Fibroblast of upper back skin (primary cell): ENCODE data around the gene RASSF6.
A peak's percentile ranks its signal among the peaks of the same experiment; 100 is the strongest.
"Not testable (repeated sequence)": the region's sequence is repeated elsewhere in the genome, so short reads cannot be mapped to it uniquely, and the experiment has no call there.

Experiments
- DNase-seq: peaks from one replicate; pipeline ENCODE4 v3.0.0-alpha.2; 2013

The RASSF6 gene

GRCh38 chr4:73620115-73620792, at the start of gene RASSF6:
Gene RASSF6, minus strand, starts transcription at chr4:73620436. Its CDS starts 8,641 bp downstream, at chr4:73611795.
- DNase-seq, result no peak

- peak; percentile 31 for DNase-seq
Observed at GRCh38 chr4:73669410-73670183, 49.4 kb upstream of the RASSF6 start.

- peak; percentile 36 for DNase-seq
Observed at GRCh38 chr4:73668782-73669201, 48.6 kb upstream of the RASSF6 start.

- DNase-seq, result not testable (repeated sequence)
Observed at GRCh38 chr4:73665924-73666323, 45.7 kb upstream of the RASSF6 start.

- DNase-seq, result peak; percentile 48
Observed at GRCh38 chr4:73664470-73664869, 44.2 kb upstream of the RASSF6 start.

GRCh38 chr4:73663576-73663975, 43.3 kb upstream of the RASSF6 start:
- no peak for DNase-seq

GRCh38 chr4:73662709-73663546, 42.7 kb upstream of the RASSF6 start:
- DNase-seq, result peak; percentile 75

- peak; percentile 99 for DNase-seq
Observed at GRCh38 chr4:73661646-73662119, 41.4 kb upstream of the RASSF6 start.

- DNase-seq, result no peak
Observed at GRCh38 chr4:73660808-73661207, 40.6 kb upstream of the RASSF6 start.

- DNase-seq, result peak; percentile 67
Observed at GRCh38 chr4:73653695-73654106, 33.5 kb upstream of the RASSF6 start.

GRCh38 chr4:73650250-73650649, 30.0 kb upstream of the RASSF6 start:
- DNase-seq, result no peak

GRCh38 chr4:73648478-73648877, 28.2 kb upstream of the RASSF6 start:
- no peak for DNase-seq

- no peak for DNase-seq
Observed at GRCh38 chr4:73646117-73646516, 25.9 kb upstream of the RASSF6 start.

GRCh38 chr4:73631565-73632226, 11.5 kb upstream of the RASSF6 start:
- DNase-seq, result no peak

GRCh38 chr4:73628834-73629233, 8.6 kb upstream of the RASSF6 start:
- DNase-seq, result not testable (repeated sequence)

- no peak for DNase-seq
Observed at GRCh38 chr4:73621357-73621756, 1.1 kb upstream of the RASSF6 start.

GRCh38 chr4:73619346-73619745, 890 bp downstream of the RASSF6 start:
- no peak for DNase-seq

GRCh38 chr4:73617256-73617655, 3.0 kb downstream of the RASSF6 start:
- DNase-seq, result no peak

GRCh38 chr4:73615613-73616012, 4.6 kb downstream of the RASSF6 start:
- DNase-seq, result no peak

- DNase-seq, result no peak
Observed at GRCh38 chr4:73614311-73614867, 5.8 kb downstream of the RASSF6 start.

- no peak for DNase-seq
Observed at GRCh38 chr4:73613130-73613529, 7.1 kb downstream of the RASSF6 start.

- DNase-seq, result peak; percentile 36
Observed at GRCh38 chr4:73612032-73612431, 8.2 kb downstream of the RASSF6 start.
